Measurements from ENCODE around the gene PGA4. TPM values are rescaled to one million over a fixed set of nuclear protein-coding genes. Genes with fewer than 3 reads are reported as not detected.

Gene PGA4
- total and polyA plus RNA-seq, 2 of the 8 experiments (the other 6 are each of a cell fraction or from before 2014, with no cell fraction given), result 1.3 TPM; not detected in 1

- Histone ChIP-seq H4K91ac (replicated peaks; ENCODE audit: insufficient read length, low read length) (no peak overlapping the region), H2BK12ac (ENCODE audit: low read depth, low read length) (no peak overlapping the region), H3K9ac (replicated peaks in 1 of 4; ENCODE audit: extremely low read depth in 1 of 4, low read depth in 3 of 4, low read length in 3 of 4) (no peak overlapping the region), H2BK20ac (ENCODE audit: low read length) (no peak overlapping the region), H3K56ac (replicated peaks; ENCODE audit: insufficient read length, low read depth, low read length) (no peak overlapping the region), H3K23ac (ENCODE audit: insufficient read length) (no peak overlapping the region), H3K36me3 (ENCODE audit: control insufficient read depth in 2 of 4, insufficient read depth in 4 of 4, low read length in 3 of 4) (no peaks in the 10 kb centered on the region; a peak in 1 of 8 replicates), H2AK5ac (ENCODE audit: low read depth, low read length) (no peak overlapping the region), H4K20me1 (replicated peaks in 1 of 2; ENCODE audit: control insufficient read depth in 1 of 2, insufficient read depth in 2 of 2, low read length in 2 of 2) (no peaks in the 10 kb centered on the region), H3K4ac (replicated peaks; ENCODE audit: insufficient read length, low read depth, low read length) (no peak overlapping the region), H2AFZ (ENCODE audit: low read length) (no peak overlapping the region), H3K4me2 (ENCODE audit: insufficient read depth in 1 of 2, low read depth in 2 of 2, low read length in 2 of 2) (no peak overlapping the region), H3K27ac (ENCODE audit: low read depth, low read length) (no peak overlapping the region), H3K14ac (ENCODE audit: insufficient read length) (no peak overlapping the region), H2BK120ac (replicated peaks; ENCODE audit: low read depth, low read length) (no peak overlapping the region), H3K79me2 (ENCODE audit: control insufficient read depth in 1 of 2, insufficient read depth in 2 of 2, low read length in 2 of 2) (no peaks in the 10 kb centered on the region), H3K27me3 (replicated peaks in 1 of 4; ENCODE audit: control insufficient read depth in 3 of 4, extremely low read depth in 1 of 4, insufficient read depth in 3 of 4, low read length in 3 of 4) (no peaks in the 10 kb centered on the region), H4K5ac (ENCODE audit: insufficient read length, low read depth, low read length) (no peak overlapping the region), H3K23me2 (ENCODE audit: low read depth, low read length) (no peaks in the 10 kb centered on the region), H3K9me3 (ENCODE audit: insufficient read depth in 2 of 2, low read depth in 1 of 2, low read length in 1 of 2) (no peaks in the 10 kb centered on the region), H3K18ac (ENCODE audit: extremely low read depth, low read length) (no peak overlapping the region), H3K79me1 (ENCODE audit: low read depth, low read length) (no peaks in the 10 kb centered on the region), H2BK5ac (ENCODE audit: low read depth, low read length) (no peak overlapping the region), H4K8ac (ENCODE audit: extremely low read depth, insufficient read depth, low read length) (no peak overlapping the region), H3K4me3 (ENCODE audit: extremely low read depth in 1 of 4, insufficient read depth in 2 of 4, low read depth in 3 of 4, low read length in 4 of 4) (no peak overlapping the region), H2BK15ac (ENCODE audit: low read length) (no peak overlapping the region), H3K4me1 (replicated peaks in 1 of 4; ENCODE audit: control insufficient read depth in 3 of 4, insufficient read depth in 4 of 4, low read length in 3 of 4) (no peaks in the 10 kb centered on the region; a peak in 1 of 7 replicates)
- TF ChIP-seq EGR1 (IDR thresholded peaks at IDR 0.05; ENCODE audit: borderline replicate concordance, low read depth, low read length) (no peak), NRF1 (IDR thresholded peaks at IDR 0.05; ENCODE audit: low read depth, low read length) (no peak), TCF12 (IDR thresholded peaks at IDR 0.05; ENCODE audit: low read depth, low read length) (no peak), SIRT6 (IDR thresholded peaks at IDR 0.05; ENCODE audit: low read length) (no peak), CEBPB (IDR thresholded peaks at IDR 0.05; ENCODE audit: low read depth, low read length) (no peak), SIX5 (IDR thresholded peaks at IDR 0.05; ENCODE audit: low read depth, low read length) (no peak)
- FAIRE-seq, result no peak
- no peak for DNase-seq (ENCODE audit: low read depth in 1 of 2, low spot score in 2 of 2)
- 95% methylated on average over 6 of the region's 6 CpGs; no CpG with 5 or more reads in 1 of the 2 experiments for WGBS, 2 experiments (ENCODE audit: extremely low coverage in 1 of 2, insufficient coverage in 1 of 2, insufficient read length in 1 of 2, insufficient replicate concordance in 2 of 2, low coverage in 1 of 2, low lambda C conversion rate in 2 of 2, missing lambda C conversion rate in 1 of 2)
- POLR2A ChIA-PET (ENCODE audit: partially characterized antibody), result interaction anchor here (0.9 to 1.4 kb wide), 6 partner anchors 8 to 74 kb away, joined by 3 to 4 read pairs (median 4); partner anchors contain the start of genes DDB1, TKFC and VWCE
- CTCF ChIA-PET (ENCODE audit: partially characterized antibody), result interaction anchor here (0.8 to 3.0 kb wide), 3 partner anchors 11 to 126 kb away, joined by 3 to 12 read pairs (median 4); no protein-coding TSS in a partner anchor
Measured at GRCh38 chr11:61259363-61259762, 37.2 kb downstream of the PGA4 start.
